Endothelial cell (in vitro differentiated cells): ENCODE data around the gene FBXL7. TPM values are rescaled to one million over a fixed set of nuclear protein-coding genes. Genes with fewer than 3 reads are reported as not detected.
A peak's percentile ranks its signal among the peaks of the same experiment; 100 is the strongest.

Experiments used
- DNase-seq: peaks from one replicate; pipeline ENCODE4 v3.0.0; 2021; ENCODE audit warnings: low spot score
- H3K27ac Mint-ChIP-seq: one replicate; pipeline ENCODE4 v1.8.0; 2021; ENCODE audit warnings: mixed read lengths, inconsistent platforms; ENCODE audit not compliant: unreplicated experiment
- H3K27me3 Mint-ChIP-seq: one replicate; pipeline ENCODE4 v1.8.0; 2021; ENCODE audit warnings: mild to moderate bottlenecking, moderate library complexity, mixed read lengths, inconsistent platforms; ENCODE audit not compliant: unreplicated experiment
- H3K36me3 Mint-ChIP-seq: one replicate; pipeline ENCODE4 v1.8.0; 2021; ENCODE audit warnings: mild to moderate bottlenecking, low read depth, mixed read lengths, inconsistent platforms; ENCODE audit not compliant: unreplicated experiment
- H3K4me1 Mint-ChIP-seq: one replicate; pipeline ENCODE4 v1.8.0; 2021; ENCODE audit warnings: mild to moderate bottlenecking, mixed read lengths, inconsistent platforms; ENCODE audit not compliant: unreplicated experiment
- H3K4me3 Mint-ChIP-seq: one replicate; pipeline ENCODE4 v1.8.0; 2021; ENCODE audit warnings: mild to moderate bottlenecking, mixed read lengths, inconsistent platforms; ENCODE audit not compliant: unreplicated experiment
- H3K9me3 Mint-ChIP-seq: one replicate; pipeline ENCODE4 v1.8.0; 2021; ENCODE audit warnings: mixed read lengths, inconsistent platforms; ENCODE audit not compliant: unreplicated experiment
- CTCF ChIP-seq: fragments of 200-600 bp; sonication (generic); IDR thresholded peaks from one replicate; pipeline ENCODE4 v1.5.0; 2021; ENCODE audit warnings: antibody characterized with exemption; ENCODE audit not compliant: unreplicated experiment
- long read RNA-seq: library from polyadenylated mRNA; unstranded; transcript quantifications from one replicate; pipeline ENCODE4 v2.0.0, GENCODE V29; 2020; ENCODE audit not compliant: unreplicated experiment
- total RNA-seq: library from RNA; stranded (reverse); fragmentation: NEBNext Ultra II Directional; extraction: Animal tissue kit (Norgen Biotek cat#: 25700); gene quantifications from one replicate; pipeline ENCODE4 v1.2.1, GENCODE V29; 2021; ENCODE audit not compliant: unreplicated experiment

The FBXL7 gene
- 63.8 TPM for total RNA-seq
- long read RNA-seq, partial matches to known transcripts, result 0 of 7 reads
- long read RNA-seq, other reads (novel, unspliced or antisense), result 7 of 7 reads

DNA sequence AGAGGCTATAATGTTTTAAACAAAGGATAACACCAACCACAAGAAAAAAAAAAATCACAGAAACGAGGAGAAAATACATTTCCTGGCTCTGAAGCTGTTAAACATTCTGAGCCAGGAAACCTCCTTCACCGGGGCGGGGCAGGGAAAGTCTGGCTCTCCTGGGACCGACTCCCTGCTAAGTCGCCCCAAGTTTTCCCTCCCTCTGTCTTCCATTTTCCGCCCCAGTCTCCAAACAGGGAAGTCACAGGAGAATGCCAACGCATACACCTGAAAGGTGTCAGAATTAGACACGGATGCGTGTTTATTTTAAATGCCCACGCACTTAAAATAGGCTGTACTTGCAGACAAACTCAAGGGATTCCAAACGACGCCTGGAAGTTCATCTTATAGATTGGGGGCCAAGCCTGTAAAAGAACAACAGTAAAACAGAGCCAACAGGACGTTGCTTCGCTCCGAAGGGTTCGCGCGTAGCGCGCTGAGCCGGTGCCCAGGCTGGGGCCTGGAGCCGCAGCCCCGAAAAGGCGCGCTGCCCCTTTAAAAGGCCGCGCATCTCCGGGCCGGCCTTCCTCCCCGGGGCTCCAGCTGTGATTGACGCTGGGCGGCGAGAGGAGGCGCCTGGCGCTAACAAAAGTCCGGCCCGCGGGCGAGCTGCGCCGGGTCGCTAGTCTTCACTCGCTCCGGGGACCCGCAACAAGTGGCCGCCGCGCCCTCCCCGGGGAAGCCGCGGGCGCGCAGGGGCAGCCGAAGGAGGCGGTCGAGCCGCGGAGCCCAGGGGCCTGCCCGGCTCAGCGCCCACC, at the start of gene FBXL7:
TSS of gene FBXL7 (plus strand) at position 653 of the 797 bp plus-strand sequence.
- no peak for TF ChIP-seq CTCF
- Mint-ChIP-seq H3K27ac (peak within 1 kb of the TSS; percentile 96), H3K27me3 (peaks cover 7% of the 10 kb centered on the region), H3K4me3 (peak within 1 kb of the TSS; percentile 98), H3K36me3 (peaks cover 15% of the 10 kb centered on the region), H3K4me1 (peaks cover 66% of the 10 kb centered on the region), H3K9me3 (no peaks in the 10 kb centered on the region)
- DNase-seq, result peak; percentile 84

- no peaks in the 10 kb centered on the region for H3K9me3 Mint-ChIP-seq
- peaks cover 4% of the 10 kb centered on the region for H3K27me3 Mint-ChIP-seq
- no peak for DNase-seq
- no peak overlapping the region for H3K4me3 Mint-ChIP-seq
- no peak for TF ChIP-seq CTCF
- H3K36me3 Mint-ChIP-seq, result no peaks in the 10 kb centered on the region
- H3K27ac Mint-ChIP-seq, result no peak overlapping the region
- H3K4me1 Mint-ChIP-seq, result peaks cover 4% of the 10 kb centered on the region
These were observed 49.5 kb upstream of the FBXL7 start for GRCh38 chr5:15450473-15450872.

DNA sequence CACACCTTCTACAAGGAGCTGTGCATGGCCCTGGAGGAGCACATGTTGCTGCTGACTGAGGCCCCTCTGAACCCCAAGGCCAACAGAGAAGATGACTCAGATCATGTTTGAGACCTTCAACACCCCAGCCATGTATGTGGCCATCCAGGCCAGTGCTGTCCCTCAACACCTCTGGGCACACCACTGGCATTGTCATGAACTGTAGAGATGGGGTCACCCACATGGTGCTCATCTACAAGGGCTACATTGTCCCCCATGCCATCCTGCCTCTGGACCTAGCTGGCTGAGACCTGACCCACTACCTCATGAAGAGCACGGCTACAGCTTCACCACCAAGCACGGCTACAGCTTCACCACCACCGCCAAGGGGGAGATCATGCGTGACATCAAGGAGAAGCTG, 49.0 kb upstream of the FBXL7 start:
- Mint-ChIP-seq H3K27ac (no peak overlapping the region), H3K36me3 (no peaks in the 10 kb centered on the region), H3K9me3 (no peaks in the 10 kb centered on the region), H3K4me1 (peaks cover 2% of the 10 kb centered on the region), H3K4me3 (no peak overlapping the region), H3K27me3 (peaks cover 4% of the 10 kb centered on the region)
- no peak for DNase-seq
- no peak for TF ChIP-seq CTCF

DNA sequence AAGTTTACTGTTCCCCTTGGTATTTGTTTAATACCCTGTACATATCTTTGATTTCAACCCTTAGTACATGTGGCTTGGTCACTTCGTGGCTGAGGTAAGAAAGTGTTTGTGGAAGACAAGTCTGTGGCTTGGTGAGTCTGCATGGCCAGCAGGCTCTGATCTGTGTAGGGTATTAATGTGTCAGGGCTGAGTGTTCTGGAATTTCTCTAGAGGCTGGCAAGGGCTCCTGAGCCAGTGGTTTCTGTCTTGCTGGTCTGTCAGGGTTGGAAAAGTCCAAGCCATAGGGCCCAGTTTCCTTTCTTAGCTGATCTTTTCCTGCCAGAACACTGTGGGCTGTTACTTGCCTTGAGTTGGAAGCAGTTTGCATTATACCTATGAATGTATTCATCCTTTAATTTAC, 48.0 kb upstream of the FBXL7 start:
- Mint-ChIP-seq H3K4me3 (no peak overlapping the region), H3K36me3 (no peaks in the 10 kb centered on the region), H3K27me3 (peaks cover 4% of the 10 kb centered on the region), H3K9me3 (no peaks in the 10 kb centered on the region), H3K4me1 (no peaks in the 10 kb centered on the region), H3K27ac (no peak overlapping the region)
- DNase-seq, result no peak
- TF ChIP-seq CTCF, result no peak

GRCh38 chr5:15452781-15453180, 47.2 kb upstream of the FBXL7 start:
- DNase-seq, result no peak
- Mint-ChIP-seq H3K4me1 (no peaks in the 10 kb centered on the region), H3K9me3 (no peaks in the 10 kb centered on the region), H3K4me3 (no peak overlapping the region), H3K36me3 (no peaks in the 10 kb centered on the region), H3K27ac (no peak overlapping the region), H3K27me3 (peaks cover 3% of the 10 kb centered on the region)
- TF ChIP-seq CTCF, result no peak
